ENCODE data around the gene ITGB8.

Gene ITGB8

GRCh38 chr7:20417675-20418382 is 87.1 kb downstream of the ITGB8 start:
- DNase-seq (ENCODE audit: low read depth in 2 of 2): no peak

- DNase-seq (ENCODE audit: low read depth in 2 of 2): no peak
Measured at GRCh38 chr7:20424500-20424899, 93.8 kb downstream of the ITGB8 start.

GRCh38 chr7:20430664-20431063 is 100.0 kb downstream of the ITGB8 start:
- DNase-seq (ENCODE audit: low read depth in 2 of 2): no peak

GRCh38 chr7:20431146-20431545 is 100.4 kb downstream of the ITGB8 start:
- no peak for DNase-seq (ENCODE audit: low read depth in 2 of 2)

GRCh38 chr7:20432071-20432470 is 101.4 kb downstream of the ITGB8 start:
- no peak for DNase-seq (ENCODE audit: low read depth in 2 of 2)

- no peak for DNase-seq (ENCODE audit: low read depth in 2 of 2)
Measured at GRCh38 chr7:20435305-20435704, 104.6 kb downstream of the ITGB8 start.

- no peak for DNase-seq (ENCODE audit: low read depth in 2 of 2)
Measured at GRCh38 chr7:20438248-20438647, 107.5 kb downstream of the ITGB8 start.

GRCh38 chr7:20438694-20439376 is 108.1 kb downstream of the ITGB8 start:
- no peak for DNase-seq (ENCODE audit: low read depth in 2 of 2)

GRCh38 chr7:20439416-20440185 is 108.9 kb downstream of the ITGB8 start:
- no peak for DNase-seq (ENCODE audit: low read depth in 2 of 2)

GRCh38 chr7:20440472-20441105 is 109.9 kb downstream of the ITGB8 start:
- DNase-seq (ENCODE audit: low read depth in 2 of 2): peak in 1 of 2 donors; percentile 9

GRCh38 chr7:20441346-20441745 is 110.6 kb downstream of the ITGB8 start:
- DNase-seq (ENCODE audit: low read depth in 2 of 2): no peak

GRCh38 chr7:20441991-20442441 is 111.3 kb downstream of the ITGB8 start:
- DNase-seq (ENCODE audit: low read depth in 2 of 2): no peak

- no peak for DNase-seq (ENCODE audit: low read depth in 2 of 2)
Measured at GRCh38 chr7:20442951-20443350, 112.3 kb downstream of the ITGB8 start.

- no peak for DNase-seq (ENCODE audit: low read depth in 2 of 2)
Measured at GRCh38 chr7:20444030-20444800, 113.5 kb downstream of the ITGB8 start.

GRCh38 chr7:20447021-20447650 is 116.4 kb downstream of the ITGB8 start:
- no peak for DNase-seq (ENCODE audit: low read depth in 2 of 2)

GRCh38 chr7:20449176-20449575 is 118.5 kb downstream of the ITGB8 start:
- no peak for DNase-seq (ENCODE audit: low read depth in 2 of 2)

- no peak for DNase-seq (ENCODE audit: low read depth in 2 of 2)
Measured at GRCh38 chr7:20450536-20450935, 119.8 kb downstream of the ITGB8 start.

GRCh38 chr7:20454202-20454601 is 123.5 kb downstream of the ITGB8 start:
- no peak for DNase-seq (ENCODE audit: low read depth in 2 of 2)

GRCh38 chr7:20456701-20457100 is 126.0 kb downstream of the ITGB8 start:
- DNase-seq (ENCODE audit: low read depth in 2 of 2): no peak

GRCh38 chr7:20458521-20458920 is 127.8 kb downstream of the ITGB8 start:
- DNase-seq (ENCODE audit: low read depth in 2 of 2): no peak

- no peak for DNase-seq (ENCODE audit: low read depth in 2 of 2)
Measured at GRCh38 chr7:20459419-20459818, 128.7 kb downstream of the ITGB8 start.

Measured in activated CD4-positive, alpha-beta T cell treated with anti-CD3 and anti-CD28 coated beads for 24 hours (primary cell).